ENCODE data around the gene ALKBH3.

Gene ALKBH3

GRCh38 chr11:43880640-43881159 is at the start of gene ALKBH3:
ALKBH3 (plus strand) TSS chr11:43880831; CDS start chr11:43882653, 1,822 bp downstream.
- DNase-seq, result peak; percentile 96

- DNase-seq, result peak; percentile 43
Observed at GRCh38 chr11:43830928-43831440, 49.6 kb upstream of the ALKBH3 start.

GRCh38 chr11:43832536-43832935 is 48.1 kb upstream of the ALKBH3 start:
- DNase-seq, result no peak

GRCh38 chr11:43833657-43834073 is 47.0 kb upstream of the ALKBH3 start:
- no peak for DNase-seq

- DNase-seq, result no peak
Observed at GRCh38 chr11:43834286-43834685, 46.3 kb upstream of the ALKBH3 start.

- DNase-seq, result no peak
Observed at GRCh38 chr11:43835104-43835503, 45.5 kb upstream of the ALKBH3 start.

GRCh38 chr11:43837879-43838278 is 42.8 kb upstream of the ALKBH3 start:
- DNase-seq, result no peak

GRCh38 chr11:43842021-43842420 is 38.6 kb upstream of the ALKBH3 start:
- no peak for DNase-seq

- DNase-seq, result no peak
Observed at GRCh38 chr11:43845816-43846215, 34.8 kb upstream of the ALKBH3 start.

GRCh38 chr11:43852057-43852636 is 28.5 kb upstream of the ALKBH3 start:
- peak; percentile 46 to 75 for DNase-seq

GRCh38 chr11:43853781-43854180 is 26.9 kb upstream of the ALKBH3 start:
- DNase-seq, result no peak

- no peak for DNase-seq
Observed at GRCh38 chr11:43856993-43857392, 23.6 kb upstream of the ALKBH3 start.

- no peak for DNase-seq
Observed at GRCh38 chr11:43861141-43861540, 19.5 kb upstream of the ALKBH3 start.

- no peak for DNase-seq
Observed at GRCh38 chr11:43866520-43866919, 14.1 kb upstream of the ALKBH3 start.

- DNase-seq, result no peak
Observed at GRCh38 chr11:43866969-43867368, 13.7 kb upstream of the ALKBH3 start.

GRCh38 chr11:43868852-43869567 is 11.6 kb upstream of the ALKBH3 start:
- DNase-seq, result peak; percentile 96 to 97

- no peak for DNase-seq
Observed at GRCh38 chr11:43871051-43871450, 9.6 kb upstream of the ALKBH3 start.

GRCh38 chr11:43872995-43873394 is 7.6 kb upstream of the ALKBH3 start:
- DNase-seq, result no peak

GRCh38 chr11:43874078-43874477 is 6.6 kb upstream of the ALKBH3 start:
- no peak for DNase-seq

GRCh38 chr11:43874738-43875137 is 5.9 kb upstream of the ALKBH3 start:
- no peak for DNase-seq

- no peak for DNase-seq
Observed at GRCh38 chr11:43879789-43880639, 617 bp upstream of the ALKBH3 start.

GRCh38 chr11:43892851-43893250 is 12.2 kb downstream of the ALKBH3 start:
- no peak for DNase-seq

- DNase-seq, result no peak
Observed at GRCh38 chr11:43894546-43894945, 13.9 kb downstream of the ALKBH3 start.

Data from Kasumi-1 (cell line).